K562 (cell line): ENCODE results near the gene PRSS50. TPM values are rescaled to one million over a fixed set of nuclear protein-coding genes. Genes with fewer than 3 reads are reported as not detected.

Experiments used
- ATAC-seq: fragments of 200-7000 bp; cut with Tn5 transposase; 3 replicates; pipeline ENCODE4 v1.9.1; 2020; ENCODE audit warnings: moderate library complexity
- BruUV-seq: library from RNA; stranded (reverse); fragments of 400-500 nt; replicated peaks from 2 replicates; lab custom pipeline; 2021; lab: Mats Ljungman, UMichigan
- CTCF ChIA-PET: fragments of 300-600 bp; formaldehyde crosslinking; extraction: SDS; loops from one replicate; lab custom pipeline; 2021; ENCODE audit warnings: low intra/inter-chr PET ratio; lab: Yijun Ruan, JAX
- POLR2A ChIA-PET: fragments of 300-600, 350-650 bp; sonication (Branson Sonifier 250); formaldehyde crosslinking; extraction: SDS; loops from one replicate; lab custom pipeline; 2021; ENCODE audit warnings: antibody characterized with exemption, inconsistent platforms; lab: Yijun Ruan, JAX
- DNase-seq, 4 experiments: peaks; one replicate each; pipeline versions ENCODE4 v3.0.0 to v3.0.0-alpha.2; 2011 to 2018; ENCODE audit warnings: low spot score in 3 of 4, mixed read lengths in 3 of 4; ENCODE audit errors: extremely low read depth in 1 of 4
- FAIRE-seq: peaks from 2 replicates; lab custom pipeline; 2011; peaks lifted over from hg19 to GRCh38; lab: Jason Lieb, UNC
- H2AFZ ChIP-seq: 2 replicates; pipeline ENCODE4 v1.6.0; 2011; ENCODE audit warnings: low read depth, low read length, control low read depth, inconsistent platforms
- H3K27ac ChIP-seq: fragments of 200-600 bp; 3 replicates; pipeline ENCODE4 v1.8.0; 2011; ENCODE audit warnings: low read depth, mild to moderate bottlenecking, control low read depth, inconsistent platforms, low read length, moderate library complexity, mixed read lengths; ENCODE audit errors: extremely low read depth
- H3K27me3 ChIP-seq, 2 experiments: fragments of 300-600 bp in 1 of 2; 2 replicates in 1 of 2; 3 replicates in 1 of 2; pipeline versions ENCODE4 v1.6.0 to v1.8.0; 2011; ENCODE audit warnings: inconsistent platforms in 2 of 2, low read length in 2 of 2, mild to moderate bottlenecking in 1 of 2, mixed read lengths in 1 of 2, moderate library complexity in 1 of 2; ENCODE audit not compliant: control insufficient read depth in 2 of 2, insufficient read depth in 2 of 2
- H3K36me3 ChIP-seq: fragments of 300-600 bp; 3 replicates; pipeline ENCODE4 v1.8.0; 2011; ENCODE audit warnings: mild to moderate bottlenecking, low read length, inconsistent platforms; ENCODE audit not compliant: control insufficient read depth, insufficient read depth
- H3K4me1 ChIP-seq, 2 experiments: fragments of 200-600 bp in 1 of 2; replicated peaks in 1 of 2; 2 replicates in 1 of 2; 3 replicates in 1 of 2; pipeline versions ENCODE4 v1.5.1 to v1.8.0; 2011; ENCODE audit warnings: inconsistent platforms in 2 of 2, low read length in 2 of 2, mild to moderate bottlenecking in 1 of 2, mixed read lengths in 1 of 2, moderate library complexity in 1 of 2; ENCODE audit not compliant: control insufficient read depth in 2 of 2, insufficient read depth in 2 of 2
- H3K4me2 ChIP-seq: 2 replicates; pipeline ENCODE4 v1.6.1; 2011; ENCODE audit warnings: low read length, control low read depth, inconsistent platforms, mixed read lengths; ENCODE audit not compliant: insufficient read depth
- H3K4me3 ChIP-seq: fragments of 200-600 bp; sonication (generic), shearing (Covaris generic); 2 replicates; pipeline ENCODE4 v1.5.1; 2016; ENCODE audit warnings: control low read depth, inconsistent platforms
- H3K79me2 ChIP-seq: fragments of 200-600 bp; 3 replicates; pipeline ENCODE4 v1.8.0; 2011; ENCODE audit warnings: low read length, inconsistent platforms; ENCODE audit not compliant: control insufficient read depth, insufficient read depth
- H3K9ac ChIP-seq, 2 experiments: 2 replicates each; pipeline versions ENCODE4 v1.6.0 to v1.6.1; 2011; ENCODE audit warnings: low read depth in 2 of 2, low read length in 2 of 2, control low read depth in 1 of 2, inconsistent platforms in 1 of 2, mild to moderate bottlenecking in 1 of 2, mixed read lengths in 1 of 2; ENCODE audit not compliant: insufficient read depth in 1 of 2
- H3K9me1 ChIP-seq: one replicate; pipeline ENCODE4 v1.6.0; 2011; ENCODE audit warnings: inconsistent platforms, mild to moderate bottlenecking, low read length, moderate library complexity; ENCODE audit not compliant: control insufficient read depth, insufficient read depth
- H3K9me3 ChIP-seq: replicated peaks from 2 replicates; pipeline ENCODE4 v1.5.1; 2011; ENCODE audit warnings: low read depth, low read length, inconsistent platforms; ENCODE audit not compliant: control insufficient read depth, insufficient read depth
- H4K20me1 ChIP-seq: replicated peaks from 2 replicates; pipeline ENCODE4 v1.6.1; 2011; ENCODE audit warnings: low read length, inconsistent platforms, mixed read lengths; ENCODE audit not compliant: control insufficient read depth, insufficient read depth
- FOXM1 ChIP-seq, 2 experiments: fragments of 450-650 bp in 1 of 2; sonication (generic) in 1 of 2; formaldehyde crosslinking in 1 of 2; IDR thresholded peaks; 2 replicates each; pipeline versions ENCODE4 v1.6.1 to v1.9.0; 2017 to 2022; ENCODE audit warnings: low read depth in 2 of 2, mild to moderate bottlenecking in 2 of 2, missing genetic modification reagents in 1 of 2, moderate library complexity in 1 of 2
- MEF2D ChIP-seq: conservative IDR thresholded peaks from 2 replicates; pipeline ENCODE4 v1.6.1; 2016; ENCODE audit warnings: low read depth, missing genetic modification characterization, missing compliant biosample characterization
- NFIC ChIP-seq: fragments of 450-650 bp; IDR thresholded peaks from 2 replicates; pipeline ENCODE4 v1.6.1; 2017; ENCODE audit warnings: mild to moderate bottlenecking, inconsistent platforms
- PRMT5 ChIP-seq: sonication (generic); formaldehyde crosslinking; IDR thresholded peaks from 2 replicates; pipeline ENCODE4 v1.5.0; 2020; ENCODE audit warnings: missing genetic modification reagents
- PTRF ChIP-seq: fragments of 450-650 bp; IDR thresholded peaks from 2 replicates; pipeline ENCODE4 v1.6.1; 2016; ENCODE audit warnings: mild to moderate bottlenecking, missing genetic modification characterization, missing compliant biosample characterization
- SAFB ChIP-seq: fragments of 200-400 bp; formaldehyde crosslinking; IDR thresholded peaks from 2 replicates; pipeline ENCODE4 v1.6.1; 2017; ENCODE audit warnings: low read depth, low read length, borderline replicate concordance
- SFPQ ChIP-seq: fragments of 200-400 bp; formaldehyde crosslinking; IDR thresholded peaks from 2 replicates; pipeline ENCODE4 v1.6.1; 2017; ENCODE audit warnings: mild to moderate bottlenecking, low read depth, low read length, moderate library complexity
- TARDBP ChIP-seq: fragments of 450-650 bp; IDR thresholded peaks from 2 replicates; pipeline ENCODE4 v1.6.1; 2016
- ZNF431 ChIP-seq: sonication (generic); formaldehyde crosslinking; IDR thresholded peaks from 2 replicates; pipeline ENCODE4 v1.8.0; 2022; ENCODE audit warnings: mild to moderate bottlenecking, missing genetic modification reagents
- ZNF445 ChIP-seq: fragments of 250-450 bp; sonication (Bioruptor Pico); IDR thresholded peaks from 2 replicates; pipeline ENCODE4 v1.4.0; 2020; ENCODE audit warnings: low read depth, mild to moderate bottlenecking, moderate library complexity
- ZNF586 ChIP-seq: fragments of 450-650 bp; formaldehyde crosslinking; conservative IDR thresholded peaks from 2 replicates; pipeline ENCODE4 v1.4.0; 2020; ENCODE audit warnings: mild to moderate bottlenecking, moderate library complexity
- in situ Hi-C: fragments of 300-500 bp; cut with MboI; formaldehyde crosslinking; loops from 4 replicates; pipeline ENCODE4 v1.15.0; 2018; ENCODE audit warnings: inconsistent platforms, mixed read lengths
- intact Hi-C: fragments of 100-400 bp; cut with micrococcal nuclease; formaldehyde crosslinking; loops from 2 replicates; pipeline ENCODE4 v1.14.2; 2022
- polyA plus RNA-seq, 8 experiments: library from polyadenylated mRNA; depleted of rRNA in 4 of 8; stranded (reverse) in 5 of 8; unstranded in 3 of 8; fragments of >200 nt; fragmentation: Nextera tagmentation in 2 of 8; fragmentation: Illumina TruSeq in 1 of 8; extraction: Ambion mirVana in 2 of 8; extraction: Trizol in 1 of 8; gene quantifications; 2 replicates each; pipeline versions ENCODE4 v1.2.1 to v1.2.3, GENCODE V29; 2011 to 2014; ENCODE audit warnings: inconsistent platforms in 1 of 8, missing spikeins in 1 of 8
- total RNA-seq, 7 experiments: library from RNA; depleted of rRNA in 6 of 7; stranded (reverse); fragments of >200 nt in 6 of 7; fragmentation: Illumina TruSeq in 2 of 7; extraction: Trizol in 2 of 7; gene quantifications; 2 replicates each; pipeline versions ENCODE4 v1.2.1 to v1.2.3, GENCODE V29; 2011 to 2021; ENCODE audit warnings: low replicate concordance in 1 of 7
- TF ChIP-seq, protein P1 (sequence below): fragments of 450-650 bp; conservative IDR thresholded peaks from 2 replicates; pipeline ENCODE4 v1.6.1; 2016; ENCODE audit warnings: missing genetic modification characterization, low read depth, mild to moderate bottlenecking, missing compliant biosample characterization, moderate library complexity
- TF ChIP-seq, protein P2 (sequence below): fragments of 250-450 bp; sonication (Bioruptor Pico); IDR thresholded peaks from 2 replicates; pipeline ENCODE4 v1.4.0; 2020
- TF ChIP-seq, protein P3 (sequence below): fragments of 250-450 bp; sonication (Bioruptor Pico); IDR thresholded peaks from 2 replicates; pipeline ENCODE4 v1.8.0; 2022; ENCODE audit warnings: inconsistent platforms, mild to moderate bottlenecking, moderate library complexity, borderline replicate concordance
- TF ChIP-seq, protein P4 (sequence below): fragments of 450-650 bp; formaldehyde crosslinking; IDR thresholded peaks from 2 replicates; pipeline ENCODE4 v1.4.0; 2022; ENCODE audit warnings: missing genetic modification characterization
- TF ChIP-seq, protein P5 (sequence below): fragments of 250-450 bp; sonication (Bioruptor Pico); IDR thresholded peaks from 2 replicates; pipeline ENCODE4 v1.8.0; 2022; ENCODE audit warnings: moderate library complexity, mild to moderate bottlenecking, inconsistent platforms

PRSS50 gene
- total and polyA plus RNA-seq, 9 of the 15 experiments (the other 6 are each of a cell fraction or from before 2014, with no cell fraction given) = 0.01 TPM; not detected in 8

DNA sequence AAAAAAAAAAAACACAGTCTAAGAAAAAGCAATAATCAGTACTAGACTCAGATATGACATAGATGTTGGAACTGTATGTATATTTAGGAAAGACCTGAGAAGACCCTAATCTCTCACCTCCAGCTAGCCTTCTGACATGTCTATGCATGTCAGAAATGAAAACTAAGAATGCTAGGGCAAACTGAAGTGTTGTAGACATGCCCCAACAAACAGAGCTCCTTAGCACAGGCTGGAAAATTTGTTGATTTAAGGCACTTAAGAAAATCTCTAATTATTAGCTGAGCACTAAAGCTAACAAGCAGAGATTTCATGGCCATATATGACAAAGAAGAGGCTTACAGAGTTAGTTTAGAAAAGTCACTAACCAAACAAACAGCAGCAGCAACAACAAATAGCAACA, 45.5 kb upstream of the PRSS50 start:
- POLR2A ChIA-PET = interaction anchor here (0.5 kb wide), 1 partner anchor 462 kb away, joined by 3 read pairs; no protein-coding TSS in a partner anchor
- no peak for TF ChIP-seq ZNF445 (CRISPR knock-in tag)
- TF ChIP-seq FOXM1 (IDR thresholded peaks at IDR 0.05; ENCODE audit: low read depth) = no peak
- no peak for TF ChIP-seq FOXM1 (CRISPR knock-in tag; IDR thresholded peaks at IDR 0.05; ENCODE audit: low read depth)
- TF ChIP-seq, protein P1, sequence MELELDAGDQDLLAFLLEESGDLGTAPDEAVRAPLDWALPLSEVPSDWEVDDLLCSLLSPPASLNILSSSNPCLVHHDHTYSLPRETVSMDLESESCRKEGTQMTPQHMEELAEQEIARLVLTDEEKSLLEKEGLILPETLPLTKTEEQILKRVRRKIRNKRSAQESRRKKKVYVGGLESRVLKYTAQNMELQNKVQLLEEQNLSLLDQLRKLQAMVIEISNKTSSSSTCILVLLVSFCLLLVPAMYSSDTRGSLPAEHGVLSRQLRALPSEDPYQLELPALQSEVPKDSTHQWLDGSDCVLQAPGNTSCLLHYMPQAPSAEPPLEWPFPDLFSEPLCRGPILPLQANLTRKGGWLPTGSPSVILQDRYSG (tag) = no peak
- TF ChIP-seq MEF2D (tag) = no peak
- no peak for TF ChIP-seq PRMT5 (CRISPR knock-in tag)
- no peak for TF ChIP-seq ZNF431
- TF ChIP-seq PTRF (tag) = no peak
- TF ChIP-seq, protein P2, sequence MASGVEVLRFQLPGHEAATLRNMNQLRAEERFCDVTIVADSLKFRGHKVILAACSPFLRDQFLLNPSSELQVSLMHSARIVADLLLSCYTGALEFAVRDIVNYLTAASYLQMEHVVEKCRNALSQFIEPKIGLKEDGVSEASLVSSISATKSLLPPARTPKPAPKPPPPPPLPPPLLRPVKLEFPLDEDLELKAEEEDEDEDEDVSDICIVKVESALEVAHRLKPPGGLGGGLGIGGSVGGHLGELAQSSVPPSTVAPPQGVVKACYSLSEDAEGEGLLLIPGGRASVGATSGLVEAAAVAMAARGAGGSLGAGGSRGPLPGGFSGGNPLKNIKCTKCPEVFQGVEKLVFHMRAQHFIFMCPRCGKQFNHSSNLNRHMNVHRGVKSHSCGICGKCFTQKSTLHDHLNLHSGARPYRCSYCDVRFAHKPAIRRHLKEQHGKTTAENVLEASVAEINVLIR (CRISPR knock-in tag) = no peak
- no peak for TF ChIP-seq ZNF586 (CRISPR knock-in tag)
- TF ChIP-seq TARDBP = no peak
- TF ChIP-seq SAFB = no peak
- TF ChIP-seq, protein P3, sequence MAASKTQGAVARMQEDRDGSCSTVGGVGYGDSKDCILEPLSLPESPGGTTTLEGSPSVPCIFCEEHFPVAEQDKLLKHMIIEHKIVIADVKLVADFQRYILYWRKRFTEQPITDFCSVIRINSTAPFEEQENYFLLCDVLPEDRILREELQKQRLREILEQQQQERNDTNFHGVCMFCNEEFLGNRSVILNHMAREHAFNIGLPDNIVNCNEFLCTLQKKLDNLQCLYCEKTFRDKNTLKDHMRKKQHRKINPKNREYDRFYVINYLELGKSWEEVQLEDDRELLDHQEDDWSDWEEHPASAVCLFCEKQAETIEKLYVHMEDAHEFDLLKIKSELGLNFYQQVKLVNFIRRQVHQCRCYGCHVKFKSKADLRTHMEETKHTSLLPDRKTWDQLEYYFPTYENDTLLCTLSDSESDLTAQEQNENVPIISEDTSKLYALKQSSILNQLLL = no peak
- TF ChIP-seq, protein P4, sequence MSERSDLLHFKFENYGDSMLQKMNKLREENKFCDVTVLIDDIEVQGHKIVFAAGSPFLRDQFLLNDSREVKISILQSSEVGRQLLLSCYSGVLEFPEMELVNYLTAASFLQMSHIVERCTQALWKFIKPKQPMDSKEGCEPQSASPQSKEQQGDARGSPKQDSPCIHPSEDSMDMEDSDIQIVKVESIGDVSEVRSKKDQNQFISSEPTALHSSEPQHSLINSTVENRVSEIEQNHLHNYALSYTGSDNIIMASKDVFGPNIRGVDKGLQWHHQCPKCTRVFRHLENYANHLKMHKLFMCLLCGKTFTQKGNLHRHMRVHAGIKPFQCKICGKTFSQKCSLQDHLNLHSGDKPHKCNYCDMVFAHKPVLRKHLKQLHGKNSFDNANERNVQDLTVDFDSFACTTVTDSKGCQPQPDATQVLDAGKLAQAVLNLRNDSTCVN = no peak
- TF ChIP-seq NFIC = no peak
- TF ChIP-seq SFPQ = no peak
- TF ChIP-seq, protein P5, sequence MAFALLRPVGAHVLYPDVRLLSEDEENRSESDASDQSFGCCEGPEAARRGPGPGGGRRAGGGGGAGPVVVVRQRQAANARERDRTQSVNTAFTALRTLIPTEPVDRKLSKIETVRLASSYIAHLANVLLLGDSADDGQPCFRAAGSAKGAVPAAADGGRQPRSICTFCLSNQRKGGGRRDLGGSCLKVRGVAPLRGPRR (CRISPR knock-in tag) = no peak

More for the DNA sequence above, 45.5 kb upstream of the PRSS50 start:
- FAIRE-seq (no peak), ATAC-seq (no peak), DNase-seq (no peak)
- no peaks in the 10 kb centered on the region for H3K36me3 ChIP-seq
- intact Hi-C loops = no loop called here
- H3K27ac ChIP-seq = no peak overlapping the region
- 0 out of 2 replicates have a peak, but pooled peaks cover 2% of the 10 kb centered on the region for H3K9me3 ChIP-seq
- no peaks in the 10 kb centered on the region for H4K20me1 ChIP-seq
- H3K4me1 ChIP-seq = no peaks in the 10 kb centered on the region
- in situ Hi-C loops = no loop called here
- no peak overlapping the region for H3K4me3 ChIP-seq
- no peaks in the 10 kb centered on the region for H3K79me2 ChIP-seq
- H3K27me3 ChIP-seq = no peaks in the 10 kb centered on the region; a peak in 2 of 5 replicates
- H3K9ac ChIP-seq = no peak overlapping the region
- no TSS peak for BruUV-seq
- CTCF ChIA-PET = interaction anchor here (0.7 kb wide), 1 partner anchor 305 kb away, joined by 5 read pairs; no protein-coding TSS in a partner anchor
- no peak overlapping the region for H2AFZ ChIP-seq
- no peaks in the 10 kb centered on the region for H3K9me1 ChIP-seq
- no peak overlapping the region for H3K4me2 ChIP-seq
